ENCODE data around the gene CYP2C19. TPM values are rescaled to one million over a fixed set of nuclear protein-coding genes. Genes with fewer than 3 reads are reported as not detected.

Gene CYP2C19
- total RNA-seq (2011; cell fraction: chromatin; rRNA removed; ENCODE audit: low replicate concordance), result not detected in 2 replicates
- not detected in 2 replicates for total RNA-seq (2011; cell fraction: nucleolus; rRNA removed)
- total RNA-seq (2011; cell fraction: nucleoplasm; rRNA removed), result not detected in 2 replicates
- total RNA-seq (2014; rRNA removed) (not detected in 2 replicates), total RNA-seq (2014; rRNA removed; fragmentation: Illumina TruSeq; extraction: Trizol) (not detected in 2 replicates), total RNA-seq (2015; rRNA removed; fragmentation: Illumina TruSeq; extraction: Trizol) (not detected in 2 replicates), total RNA-seq (2021) (not detected in 2 replicates), polyA plus RNA-seq (2011; rRNA removed) (not detected in 2 replicates), polyA plus RNA-seq (2014; fragmentation: Illumina TruSeq; extraction: Trizol) (not detected in 2 replicates), polyA plus RNA-seq (2014; fragmentation: Nextera tagmentation; extraction: Ambion mirVana) (not detected), polyA plus RNA-seq (2014; rRNA removed) (not detected in 2 replicates), polyA minus RNA-seq (2011; rRNA and poly(A)+ RNA removed) (not detected in 2 replicates), Bru-seq, nascent RNA (not detected), BruChase-seq, experiment 1, labeled RNA remaining after a 2-hour chase (not detected), BruChase-seq, experiment 2, labeled RNA remaining after a 6-hour chase (not detected)
- polyA plus RNA-seq (2011; cell fraction: cytosol; rRNA removed), result not detected in 2 replicates
- polyA plus RNA-seq (2011; cell fraction: nucleus; rRNA removed), result not detected in 2 replicates
- not detected in 2 replicates for polyA plus RNA-seq (2012)
- not detected in 2 replicates for polyA minus RNA-seq (2011; cell fraction: cytosol; rRNA and poly(A)+ RNA removed)
- polyA minus RNA-seq (2011; cell fraction: nucleus; rRNA and poly(A)+ RNA removed), result not detected in 2 replicates
- long read RNA-seq, experiment 1, result 0 reads
- long read RNA-seq, experiment 2, result 0 reads
- long read RNA-seq, experiment 3, result 0 reads

DNA sequence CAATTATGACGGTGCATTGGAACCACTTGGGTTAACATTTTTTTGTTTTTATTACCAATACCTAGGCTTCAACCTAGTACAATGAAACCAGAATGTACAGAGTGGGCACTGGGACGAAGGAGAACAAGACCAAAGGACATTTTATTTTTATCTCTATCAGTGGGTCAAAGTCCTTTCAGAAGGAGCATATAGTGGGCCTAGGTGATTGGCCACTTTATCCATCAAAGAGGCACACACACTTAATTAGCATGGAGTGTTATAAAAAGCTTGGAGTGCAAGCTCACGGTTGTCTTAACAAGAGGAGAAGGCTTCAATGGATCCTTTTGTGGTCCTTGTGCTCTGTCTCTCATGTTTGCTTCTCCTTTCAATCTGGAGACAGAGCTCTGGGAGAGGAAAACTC, at the start of gene CYP2C19:
CYP2C19 (plus strand) TSS at position 289 of the 400 bp plus-strand sequence; CDS start at position 314, 25 bp downstream.
- ATAC-seq (no peak), DNase-seq (ENCODE audit: extremely low read depth in 1 of 4, low spot score in 3 of 4) (no peak), FAIRE-seq (no peak)
- 0% methylated on average over 3 of the region's 3 CpGs for WGBS (ENCODE audit: insufficient coverage, low coverage, missing lambda C conversion rate)
- intact Hi-C loops (cut with micrococcal nuclease) (no loop called here), in situ Hi-C loops (cut with MboI) (no loop called here)
- Histone ChIP-seq H3K9me1 (ENCODE audit: control insufficient read depth, insufficient read depth, low read length) (no peaks in the 10 kb centered on the region), H3K36me3 (ENCODE audit: control insufficient read depth, insufficient read depth, low read length) (no peaks in the 10 kb centered on the region), H3K4me3 (no peak within 1 kb of the TSS), H4K20me1 (replicated peaks; ENCODE audit: control insufficient read depth, insufficient read depth, low read length) (no peaks in the 10 kb centered on the region), H3K27me3 (ENCODE audit: control insufficient read depth in 2 of 2, insufficient read depth in 2 of 2, low read length in 2 of 2) (no peaks in the 10 kb centered on the region), H3K27ac (ENCODE audit: extremely low read depth, low read depth, low read length) (no peak within 1 kb of the TSS), H3K4me2 (ENCODE audit: insufficient read depth, low read length) (no peak within 1 kb of the TSS), H3K9me3 (replicated peaks; ENCODE audit: control insufficient read depth, insufficient read depth, low read depth, low read length) (no peaks in the 10 kb centered on the region), H3K79me2 (ENCODE audit: control insufficient read depth, insufficient read depth, low read length) (no peaks in the 10 kb centered on the region), H3K4me1 (replicated peaks in 1 of 2; ENCODE audit: control insufficient read depth in 2 of 2, insufficient read depth in 2 of 2, low read length in 2 of 2) (no peaks in the 10 kb centered on the region), H2AFZ (ENCODE audit: low read depth, low read length) (no peak within 1 kb of the TSS), H3K9ac (ENCODE audit: insufficient read depth in 1 of 2, low read depth in 2 of 2, low read length in 2 of 2) (no peak within 1 kb of the TSS)
- CTCF ChIA-PET (ENCODE audit: low intra/inter-chr PET ratio), result no interaction called here
- BruUV-seq (replicated peaks), result no TSS peak
- POLR2A ChIA-PET, result no interaction called here
- TF ChIP-seq, protein P1, sequence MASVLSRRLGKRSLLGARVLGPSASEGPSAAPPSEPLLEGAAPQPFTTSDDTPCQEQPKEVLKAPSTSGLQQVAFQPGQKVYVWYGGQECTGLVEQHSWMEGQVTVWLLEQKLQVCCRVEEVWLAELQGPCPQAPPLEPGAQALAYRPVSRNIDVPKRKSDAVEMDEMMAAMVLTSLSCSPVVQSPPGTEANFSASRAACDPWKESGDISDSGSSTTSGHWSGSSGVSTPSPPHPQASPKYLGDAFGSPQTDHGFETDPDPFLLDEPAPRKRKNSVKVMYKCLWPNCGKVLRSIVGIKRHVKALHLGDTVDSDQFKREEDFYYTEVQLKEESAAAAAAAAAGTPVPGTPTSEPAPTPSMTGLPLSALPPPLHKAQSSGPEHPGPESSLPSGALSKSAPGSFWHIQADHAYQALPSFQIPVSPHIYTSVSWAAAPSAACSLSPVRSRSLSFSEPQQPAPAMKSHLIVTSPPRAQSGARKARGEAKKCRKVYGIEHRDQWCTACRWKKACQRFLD (CRISPR knock-in tag; IDR thresholded peaks at IDR 0.05), result no peak
- no peak for TF ChIP-seq ZZZ3 (IDR thresholded peaks at IDR 0.05)
- TF ChIP-seq, protein P2, sequence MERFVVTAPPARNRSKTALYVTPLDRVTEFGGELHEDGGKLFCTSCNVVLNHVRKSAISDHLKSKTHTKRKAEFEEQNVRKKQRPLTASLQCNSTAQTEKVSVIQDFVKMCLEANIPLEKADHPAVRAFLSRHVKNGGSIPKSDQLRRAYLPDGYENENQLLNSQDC (CRISPR knock-in tag; IDR thresholded peaks at IDR 0.05), result no peak
- TF ChIP-seq, protein P3, sequence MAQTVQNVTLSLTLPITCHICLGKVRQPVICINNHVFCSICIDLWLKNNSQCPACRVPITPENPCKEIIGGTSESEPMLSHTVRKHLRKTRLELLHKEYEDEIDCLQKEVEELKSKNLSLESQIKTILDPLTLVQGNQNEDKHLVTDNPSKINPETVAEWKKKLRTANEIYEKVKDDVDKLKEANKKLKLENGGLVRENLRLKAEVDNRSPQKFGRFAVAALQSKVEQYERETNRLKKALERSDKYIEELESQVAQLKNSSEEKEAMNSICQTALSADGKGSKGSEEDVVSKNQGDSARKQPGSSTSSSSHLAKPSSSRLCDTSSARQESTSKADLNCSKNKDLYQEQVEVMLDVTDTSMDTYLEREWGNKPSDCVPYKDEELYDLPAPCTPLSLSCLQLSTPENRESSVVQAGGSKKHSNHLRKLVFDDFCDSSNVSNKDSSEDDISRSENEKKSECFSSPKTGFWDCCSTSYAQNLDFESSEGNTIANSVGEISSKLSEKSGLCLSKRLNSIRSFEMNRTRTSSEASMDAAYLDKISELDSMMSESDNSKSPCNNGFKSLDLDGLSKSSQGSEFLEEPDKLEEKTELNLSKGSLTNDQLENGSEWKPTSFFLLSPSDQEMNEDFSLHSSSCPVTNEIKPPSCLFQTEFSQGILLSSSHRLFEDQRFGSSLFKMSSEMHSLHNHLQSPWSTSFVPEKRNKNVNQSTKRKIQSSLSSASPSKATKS (CRISPR knock-in tag; IDR thresholded peaks at IDR 0.05), result no peak
- TF ChIP-seq ETV1 (tag; conservative IDR thresholded peaks at IDR 0.05; ENCODE audit: low read depth), result no peak
- TF ChIP-seq PHB (CRISPR knock-in tag; IDR thresholded peaks at IDR 0.05), result no peak
- TF ChIP-seq SIRT6 (IDR thresholded peaks at IDR 0.05; ENCODE audit: low read depth, low read length), result no peak
- TF ChIP-seq ZNF79 (CRISPR knock-in tag; IDR thresholded peaks at IDR 0.05; ENCODE audit: low read depth), result no peak
- no peak for TF ChIP-seq ARID1B (IDR thresholded peaks at IDR 0.05)
